Colonic mucosa (tissue), 4 donors: Measurements from ENCODE around the gene RAD51B. TPM values are rescaled to one million over a fixed set of nuclear protein-coding genes. Genes with fewer than 3 reads are reported as not detected.

Experiments used
- DNase-seq: peaks from one replicate; pipeline ENCODE4 v3.0.0-alpha.2; 2020
- H3K27ac ChIP-seq: fragments of 200-600 bp; one replicate; pipeline ENCODE4 v1.8.0; 2021
- H3K27me3 ChIP-seq: fragments of 200-600 bp; one replicate; pipeline ENCODE4 v1.8.0; 2021
- H3K36me3 ChIP-seq: fragments of 200-600 bp; one replicate; pipeline ENCODE4 v1.8.0; 2021
- H3K4me1 ChIP-seq: fragments of 200-600 bp; one replicate; pipeline ENCODE4 v1.8.0; 2021; ENCODE audit warnings: mild to moderate bottlenecking
- H3K4me3 ChIP-seq: fragments of 200-600 bp; one replicate; pipeline ENCODE4 v1.8.0; 2021
- H3K9ac ChIP-seq, 2 donors: one replicate each; pipeline ENCODE4 v1.7.0; 2013; ENCODE audit warnings: control low read depth in 2 of 2, low read depth in 2 of 2, low read length in 2 of 2
- H3K9me3 ChIP-seq: fragments of 200-600 bp; one replicate; pipeline ENCODE4 v1.8.0; 2021
- intact Hi-C: fragments of 100-400 bp; cut with DNase I; formaldehyde crosslinking; loops from one replicate; pipeline ENCODE4 v1.14.1; 2022
- total RNA-seq, 2 donors: library from RNA; stranded (reverse); fragmentation: NEBNext Ultra II Directional in 1 of 2; extraction: Animal tissue kit (Norgen Biotek cat#: 25700) in 1 of 2; gene quantifications; one replicate each; pipeline ENCODE4 v1.2.1, GENCODE V29; 2021
- TF ChIP-seq, protein P1 (sequence below): fragments of 200-600 bp; IDR thresholded peaks from one replicate; pipeline ENCODE4 v1.8.0; 2022; ENCODE audit warnings: antibody characterized with exemption, mild to moderate bottlenecking
- donor health status: healthy.
- donor health status: DM: no; HTN: no; CAD: no.
- donor health status: DM: no; HTN: no; CAD: no.

Gene RAD51B
- total RNA-seq, 2 donors from 2014 or later: 12.7 to 22.0 TPM

DNA sequence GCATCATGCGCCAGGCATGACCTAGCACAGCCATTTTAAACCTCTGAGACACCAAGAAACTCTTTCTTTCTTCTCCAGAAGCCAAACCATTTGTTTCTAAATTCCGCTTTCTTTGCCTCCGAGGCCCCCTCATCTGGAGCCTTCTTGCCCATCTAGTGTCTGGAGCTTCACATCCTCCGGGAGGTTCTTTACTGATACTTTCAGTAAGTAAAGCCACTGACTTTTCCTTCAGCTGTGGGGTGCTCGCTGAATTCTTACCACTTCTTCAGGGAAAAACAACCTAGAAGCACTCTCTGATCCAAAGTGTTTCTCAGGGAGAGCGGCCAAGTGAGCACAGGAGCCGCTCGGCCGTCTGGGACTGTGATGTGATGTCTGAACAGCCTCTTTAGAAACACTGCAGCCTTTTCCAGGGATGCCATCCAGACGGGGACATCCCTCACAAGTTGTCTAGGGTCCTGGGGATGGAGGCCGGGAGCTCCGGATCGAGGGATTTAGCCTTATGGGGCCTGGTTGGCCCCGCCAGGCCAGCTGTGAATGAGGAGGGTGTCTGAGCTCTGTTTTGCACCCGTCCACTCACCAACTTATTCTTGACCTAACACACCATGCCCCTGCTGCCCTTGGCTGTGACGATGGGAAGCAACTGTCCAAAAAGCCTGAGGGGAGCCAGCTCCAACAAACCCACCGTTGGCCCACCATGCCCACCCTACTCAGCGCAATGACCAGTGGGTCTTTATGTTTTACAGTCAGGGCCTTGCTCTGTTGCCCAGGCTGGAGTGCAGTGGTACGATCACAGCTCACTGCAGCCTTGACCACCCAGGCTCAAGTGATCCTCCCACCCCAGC, 812.7 kb downstream of the RAD51B start:
- peaks cover 9% of the 10 kb centered on the region for H3K4me1 ChIP-seq

DNA sequence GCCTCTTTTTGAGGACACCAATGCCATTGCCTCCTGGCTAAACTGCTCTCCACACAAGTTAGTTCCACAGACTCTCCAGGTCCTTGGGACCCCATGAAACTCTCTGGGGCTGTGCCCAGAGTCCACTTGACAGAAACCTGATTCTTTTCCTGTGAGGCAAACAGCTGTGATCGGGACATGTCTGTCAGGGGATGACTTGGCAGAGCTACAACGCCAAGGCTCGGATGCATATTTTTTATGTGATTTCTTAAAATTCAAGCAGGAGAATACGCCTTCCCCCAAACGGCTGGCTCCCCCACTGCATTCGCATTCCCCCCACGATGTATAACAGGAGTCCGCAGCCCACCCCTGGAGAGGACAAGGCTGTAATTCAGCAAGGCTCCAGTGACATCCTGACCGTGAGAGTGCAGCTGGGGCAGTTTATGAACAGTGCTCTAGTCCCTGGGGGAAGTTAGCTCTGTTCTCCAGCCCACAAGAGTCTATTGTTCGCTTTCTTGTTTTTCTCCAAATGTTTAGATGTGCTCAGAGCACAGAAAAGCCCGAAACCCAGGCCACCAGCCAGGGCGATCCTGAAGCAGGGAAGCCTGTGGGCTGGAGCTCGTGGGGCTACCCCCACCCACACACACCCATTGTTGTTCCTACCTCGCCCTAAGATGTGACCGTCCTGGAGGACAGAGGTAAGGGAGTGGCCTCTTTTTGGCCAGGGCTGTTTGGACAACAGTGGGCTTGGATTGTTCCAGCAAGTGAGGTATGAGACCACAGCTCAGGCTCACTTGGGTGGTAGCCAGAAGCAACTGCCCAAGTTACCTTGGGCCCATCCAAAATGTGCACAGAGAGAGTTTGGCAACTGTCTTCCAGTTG, 813.8 kb downstream of the RAD51B start:
- Histone ChIP-seq H3K36me3 (no peaks in the 10 kb centered on the region), H3K27ac (peak overlapping the region; percentile 24), H3K9me3 (no peaks in the 10 kb centered on the region), H3K27me3 (no peaks in the 10 kb centered on the region), H3K9ac (peak overlapping the region in 1 of 2 donors; percentile 8), H3K4me3 (no peak overlapping the region), H3K4me1 (peaks cover 9% of the 10 kb centered on the region)
- TF ChIP-seq, protein P1, sequence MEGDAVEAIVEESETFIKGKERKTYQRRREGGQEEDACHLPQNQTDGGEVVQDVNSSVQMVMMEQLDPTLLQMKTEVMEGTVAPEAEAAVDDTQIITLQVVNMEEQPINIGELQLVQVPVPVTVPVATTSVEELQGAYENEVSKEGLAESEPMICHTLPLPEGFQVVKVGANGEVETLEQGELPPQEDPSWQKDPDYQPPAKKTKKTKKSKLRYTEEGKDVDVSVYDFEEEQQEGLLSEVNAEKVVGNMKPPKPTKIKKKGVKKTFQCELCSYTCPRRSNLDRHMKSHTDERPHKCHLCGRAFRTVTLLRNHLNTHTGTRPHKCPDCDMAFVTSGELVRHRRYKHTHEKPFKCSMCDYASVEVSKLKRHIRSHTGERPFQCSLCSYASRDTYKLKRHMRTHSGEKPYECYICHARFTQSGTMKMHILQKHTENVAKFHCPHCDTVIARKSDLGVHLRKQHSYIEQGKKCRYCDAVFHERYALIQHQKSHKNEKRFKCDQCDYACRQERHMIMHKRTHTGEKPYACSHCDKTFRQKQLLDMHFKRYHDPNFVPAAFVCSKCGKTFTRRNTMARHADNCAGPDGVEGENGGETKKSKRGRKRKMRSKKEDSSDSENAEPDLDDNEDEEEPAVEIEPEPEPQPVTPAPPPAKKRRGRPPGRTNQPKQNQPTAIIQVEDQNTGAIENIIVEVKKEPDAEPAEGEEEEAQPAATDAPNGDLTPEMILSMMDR: no peak
- intact Hi-C loops: no loop called here
- peak; percentile 28 for DNase-seq

More for the DNA sequence above, 812.7 kb downstream of the RAD51B start:
- intact Hi-C loops: no loop called here
- Histone ChIP-seq H3K4me3 (no peak overlapping the region), H3K27ac (no peak overlapping the region), H3K9ac (peak overlapping the region in 1 of 2 donors; percentile 4), H3K36me3 (no peaks in the 10 kb centered on the region), H3K9me3 (no peaks in the 10 kb centered on the region), H3K27me3 (no peaks in the 10 kb centered on the region)
- peak; percentile 15 for DNase-seq
- TF ChIP-seq, protein P1: no peak

- no peaks in the 10 kb centered on the region for H3K27me3 ChIP-seq
- no peaks in the 10 kb centered on the region for H3K36me3 ChIP-seq
- no peak overlapping the region for H3K27ac ChIP-seq
- H3K9ac ChIP-seq: no peak overlapping the region
- H3K9me3 ChIP-seq: no peaks in the 10 kb centered on the region
- H3K4me3 ChIP-seq: no peak overlapping the region
- peak; percentile 18 for DNase-seq
- peaks cover 4% of the 10 kb centered on the region for H3K4me1 ChIP-seq
- TF ChIP-seq, protein P1: no peak
- intact Hi-C loops: no loop called here
Observed at GRCh38 chr14:68634332-68634731, 814.8 kb downstream of the RAD51B start.

DNA sequence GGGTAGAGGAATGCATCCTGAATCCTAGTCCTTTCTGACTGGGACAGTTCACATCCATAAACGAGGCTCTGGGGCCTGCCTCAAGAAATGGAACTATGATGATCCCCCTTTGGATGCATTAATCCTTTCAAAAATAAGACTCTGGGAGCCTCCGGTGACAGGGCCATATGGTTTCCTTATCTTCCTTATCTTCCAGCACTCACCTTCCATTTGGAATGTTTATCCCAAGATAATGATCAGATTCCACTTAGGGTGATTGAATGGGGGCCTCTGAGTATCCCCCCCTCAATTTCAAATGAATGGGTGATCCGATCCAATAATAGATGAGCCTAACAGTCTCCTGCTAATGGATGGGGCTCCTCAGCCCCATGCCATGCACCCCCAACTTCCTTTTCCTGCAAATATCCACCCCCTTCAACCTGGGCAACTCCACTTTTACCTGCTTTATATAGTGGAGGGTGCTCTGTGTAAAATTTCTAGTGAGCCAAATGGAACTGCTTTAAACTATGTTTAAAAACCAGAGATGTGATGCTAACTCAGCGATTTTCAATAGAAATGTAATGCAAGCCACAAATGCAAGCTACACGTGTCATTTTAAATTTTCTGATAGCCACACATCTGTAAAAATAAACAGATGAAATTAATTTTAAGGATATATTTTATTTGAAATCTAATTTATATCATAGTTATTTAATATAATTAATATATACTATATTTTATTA, 815.5 kb downstream of the RAD51B start:
- no peaks in the 10 kb centered on the region for H3K27me3 ChIP-seq
- no peaks in the 10 kb centered on the region for H3K4me1 ChIP-seq
- peak; percentile 9 for DNase-seq
- H3K9me3 ChIP-seq: no peaks in the 10 kb centered on the region
- no peak overlapping the region for H3K27ac ChIP-seq
- no peak overlapping the region for H3K9ac ChIP-seq
- no peaks in the 10 kb centered on the region for H3K36me3 ChIP-seq
- no peak overlapping the region for H3K4me3 ChIP-seq
- intact Hi-C loops: no loop called here
- TF ChIP-seq, protein P1: no peak

DNA sequence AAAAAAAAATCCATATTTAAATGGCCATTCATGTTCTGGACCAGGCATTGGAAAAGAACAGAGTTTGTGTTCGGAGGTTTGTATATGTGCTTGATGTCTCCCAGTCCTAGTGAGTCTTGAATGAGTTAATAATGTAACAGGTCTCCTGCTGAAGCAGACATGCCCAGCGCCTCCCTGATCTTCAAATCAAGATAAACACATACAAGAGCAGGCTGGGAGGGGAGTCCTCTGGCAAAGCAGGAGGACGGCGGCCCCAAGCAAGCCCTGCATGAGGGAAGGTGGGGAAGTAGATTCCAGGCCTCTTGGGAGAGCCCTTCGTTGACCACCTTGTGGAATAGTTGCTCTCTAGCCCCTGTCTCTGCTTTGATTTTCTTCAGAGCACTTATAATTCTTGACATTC, 817.0 kb downstream of the RAD51B start:
- intact Hi-C loops: no loop called here
- Histone ChIP-seq H3K9ac (no peak overlapping the region), H3K9me3 (no peaks in the 10 kb centered on the region), H3K4me1 (no peaks in the 10 kb centered on the region), H3K4me3 (no peak overlapping the region), H3K36me3 (no peaks in the 10 kb centered on the region), H3K27ac (peak overlapping the region; percentile 37), H3K27me3 (no peaks in the 10 kb centered on the region)
- TF ChIP-seq, protein P1: no peak
- peak; percentile 12 for DNase-seq
